B cell (primary cell): Measurements from ENCODE around the gene EHMT2. TPM values are rescaled to one million over a fixed set of nuclear protein-coding genes. Genes with fewer than 3 reads are reported as not detected.

Experiments used
- ATAC-seq: fragments of 200-7000 bp; cut with Tn5 transposase; one replicate; pipeline ENCODE4 v1.10.0; 2021; ENCODE audit warnings: low read depth, mild to moderate bottlenecking, moderate number of reproducible peaks, moderate library complexity
- CTCF ChIA-PET: fragments of 350-600 bp; sonication (Branson Sonifier 250); formaldehyde crosslinking; loops from one replicate; lab custom pipeline; 2021; ENCODE audit warnings: antibody characterized with exemption, inconsistent platforms; lab: Charles Lee
- POLR2A ChIA-PET: fragments of 350-600 bp; sonication (Branson Sonifier 250); formaldehyde crosslinking; loops from one replicate; lab custom pipeline; 2021; ENCODE audit warnings: antibody characterized with exemption; lab: Charles Lee
- DNase-seq: peaks from one replicate; pipeline ENCODE4 v3.0.0; 2013
- H2AFZ ChIP-seq: 2 replicates; pipeline ENCODE4 v1.6.1; 2012; ENCODE audit warnings: mild to moderate bottlenecking, low read depth, low read length; ENCODE audit not compliant: insufficient read depth, poor library complexity, severe bottlenecking
- H3K27ac ChIP-seq, 2 donors: 1 replicate in 1 of 2; 2 replicates in 1 of 2; pipeline ENCODE4 v1.5.1; 2012 to 2013; ENCODE audit warnings: low read length in 2 of 2, mild to moderate bottlenecking in 2 of 2, moderate library complexity in 1 of 2
- H3K27me3 ChIP-seq, 4 experiments: fragments of 200-600 bp in 1 of 4; sonication (generic) in 1 of 4; replicated peaks in 1 of 4; 1 replicate in 2 of 4; 2 replicates in 2 of 4; pipeline versions ENCODE4 v1.6.1 to v1.7.0; 2013 to 2016; ENCODE audit warnings: low read length in 3 of 4, mild to moderate bottlenecking in 2 of 4, mixed read lengths in 1 of 4, moderate library complexity in 1 of 4; ENCODE audit not compliant: insufficient read depth in 4 of 4, control insufficient read depth in 3 of 4; ENCODE audit errors: control extremely low read depth in 1 of 4
- H3K36me3 ChIP-seq, 2 experiments: replicated peaks in 1 of 2; 1 replicate in 1 of 2; 2 replicates in 1 of 2; pipeline versions ENCODE4 v1.6.1 to v1.7.1; 2013; ENCODE audit warnings: low read length in 1 of 2; ENCODE audit not compliant: insufficient read depth in 2 of 2, control insufficient read depth in 1 of 2; ENCODE audit errors: control extremely low read depth in 1 of 2, extremely low read depth in 1 of 2
- H3K4me1 ChIP-seq, 2 donors: fragments of 200-600 bp in 1 of 2; sonication (generic) in 1 of 2; 1 replicate in 1 of 2; 2 replicates in 1 of 2; pipeline versions ENCODE4 v1.5.1 to v1.6.1; 2013 to 2017; ENCODE audit warnings: low read length in 2 of 2; ENCODE audit not compliant: control insufficient read depth in 2 of 2, insufficient read depth in 2 of 2
- H3K4me2 ChIP-seq: replicated peaks from 2 replicates; pipeline ENCODE3; 2012; ENCODE audit warnings: mild to moderate bottlenecking, low read depth, low read length; ENCODE audit not compliant: poor library complexity, severe bottlenecking
- H3K4me3 ChIP-seq, 5 experiments: fragments of 200-600 bp in 1 of 5; sonication (generic) in 1 of 5; 1 replicate in 3 of 5; 2 replicates in 2 of 5; pipeline versions ENCODE4 v1.5.1 to v1.7.0; 2011 to 2016; ENCODE audit warnings: low read length in 4 of 5, mild to moderate bottlenecking in 4 of 5, low read depth in 2 of 5, control low read depth in 1 of 5, moderate library complexity in 1 of 5; ENCODE audit not compliant: insufficient read depth in 1 of 5; ENCODE audit errors: control extremely low read depth in 1 of 5, extremely low read depth in 1 of 5
- H3K79me2 ChIP-seq: fragments of 200-600 bp; sonication (generic); one replicate; pipeline ENCODE4 v1.6.0; 2016; ENCODE audit warnings: low read length; ENCODE audit not compliant: control insufficient read depth, insufficient read depth
- H3K9ac ChIP-seq: fragments of 200-600 bp; sonication (generic); 2 replicates; pipeline ENCODE4 v1.6.1; 2017; ENCODE audit warnings: mild to moderate bottlenecking, low read length, moderate library complexity
- H3K9me3 ChIP-seq, 3 donors: one replicate each; pipeline versions ENCODE4 v1.6.1 to v1.7.1; 2013; ENCODE audit warnings: low read length in 2 of 3; ENCODE audit not compliant: control insufficient read depth in 2 of 3, insufficient read depth in 1 of 3; ENCODE audit errors: control extremely low read depth in 1 of 3
- H4K20me1 ChIP-seq: 2 replicates; pipeline ENCODE4 v1.6.0; 2012; ENCODE audit warnings: mild to moderate bottlenecking, low read length; ENCODE audit not compliant: insufficient read depth, control insufficient read depth, poor library complexity, severe bottlenecking
- H3K27ac Mint-ChIP-seq: one replicate; pipeline ENCODE4 v1.8.0; 2021; ENCODE audit warnings: mixed read lengths
- H3K27me3 Mint-ChIP-seq: one replicate; pipeline ENCODE4 v1.8.0; 2021; ENCODE audit warnings: mixed read lengths
- H3K4me1 Mint-ChIP-seq: one replicate; pipeline ENCODE4 v1.8.0; 2021; ENCODE audit warnings: mixed read lengths
- H3K4me3 Mint-ChIP-seq: one replicate; pipeline ENCODE4 v1.8.0; 2021; ENCODE audit warnings: mixed read lengths
- H3K9me3 Mint-ChIP-seq: one replicate; pipeline ENCODE4 v1.8.0; 2022; ENCODE audit warnings: mixed read lengths; ENCODE audit not compliant: insufficient read depth
- CTCF ChIP-seq: fragments of 200-600 bp; IDR thresholded peaks from one replicate; pipeline ENCODE4 v1.8.0; 2022; ENCODE audit warnings: antibody characterized with exemption, mild to moderate bottlenecking
- EZH2 ChIP-seq: IDR thresholded peaks from 2 replicates; pipeline ENCODE4 v1.6.1; 2012; ENCODE audit warnings: borderline replicate concordance, low read depth, mild to moderate bottlenecking, moderate library complexity, low read length; ENCODE audit not compliant: insufficient read depth, poor library complexity, severe bottlenecking
- WGBS: methylation state at CpG from one replicate; pipeline ENCODE4 v1.1.5; 2013; ENCODE audit warnings: missing lambda C conversion rate; ENCODE audit not compliant: insufficient coverage; 5-methylcytosine and 5-hydroxymethylcytosine counted together
- intact Hi-C: fragments of 100-400 bp; cut with micrococcal nuclease; formaldehyde crosslinking; loops from one replicate; pipeline ENCODE4 v1.10.0; 2022
- polyA plus RNA-seq: library from polyadenylated mRNA; depleted of rRNA; stranded (reverse); fragments of >200 nt; gene quantifications from 2 replicates; pipeline ENCODE4 v1.2.3, GENCODE V29; 2012
- total RNA-seq, 2 donors: library from RNA; stranded (reverse); fragments of 120-200 nt in 1 of 2; gene quantifications; 1 replicate in 1 of 2; 2 replicates in 1 of 2; pipeline versions ENCODE4 v1.2.3 to v1.2.4, GENCODE V29; 2013 to 2022

The EHMT2 gene
- total and polyA plus RNA-seq, 2 donors (not counting 1 experiment from before 2014, with no cell fraction given): 86.1 to 108 TPM

- H3K36me3 ChIP-seq: peaks cover 2 to 83% of the 10 kb centered on the region in 2 experiments
- H3K9me3 Mint-ChIP-seq: no peaks in the 10 kb centered on the region
- TF ChIP-seq EZH2 (no peak), CTCF (no peak)
- H3K4me1 ChIP-seq: no peaks in the 10 kb centered on the region
- H3K27me3 Mint-ChIP-seq: no peaks in the 10 kb centered on the region
- H3K79me2 ChIP-seq: no peaks in the 10 kb centered on the region
- no peak overlapping the region for H2AFZ ChIP-seq
- ChIA-PET CTCF (no interaction called here), POLR2A (no interaction called here)
- WGBS: 97% methylated on average over 12 of the region's 22 CpGs
- H3K27ac Mint-ChIP-seq: no peak overlapping the region
- H3K27ac ChIP-seq: no peak overlapping the region
- H3K4me1 Mint-ChIP-seq: no peaks in the 10 kb centered on the region
- H4K20me1 ChIP-seq: peaks cover 6% of the 10 kb centered on the region
- no peak overlapping the region for H3K4me3 Mint-ChIP-seq
- no peak overlapping the region for H3K9ac ChIP-seq
- DNase-seq (no peak), ATAC-seq (no peak)
- H3K4me2 ChIP-seq: no peak overlapping the region
- H3K27me3 ChIP-seq: no peaks in the 10 kb centered on the region
- H3K9me3 ChIP-seq: no peaks in the 10 kb centered on the region
- no peak overlapping the region for H3K4me3 ChIP-seq
- intact Hi-C loops: no loop called here
These were observed 12.9 kb downstream of the EHMT2 start for GRCh38 chr6:31884528-31885035.

GRCh38 chr6:31883676-31884075 lies 13.8 kb downstream of the EHMT2 start:
- TF ChIP-seq EZH2 (no peak), CTCF (no peak)
- no peak for DNase-seq
- CTCF ChIA-PET: no interaction called here
- no peak overlapping the region for H3K9ac ChIP-seq
- 98% methylated on average over 12 of the region's 12 CpGs for WGBS
- Mint-ChIP-seq H3K27me3 (no peaks in the 10 kb centered on the region), H3K4me1 (no peaks in the 10 kb centered on the region), H3K27ac (no peak overlapping the region), H3K4me3 (no peak overlapping the region), H3K9me3 (no peaks in the 10 kb centered on the region)
- no peak for ATAC-seq
- peaks cover 2 to 76% of the 10 kb centered on the region in 2 experiments for H3K36me3 ChIP-seq
- H3K4me2 ChIP-seq: no peak overlapping the region
- no peak overlapping the region for H2AFZ ChIP-seq
- POLR2A ChIA-PET: no interaction called here
- no peaks in the 10 kb centered on the region for H3K79me2 ChIP-seq
- H3K9me3 ChIP-seq: no peaks in the 10 kb centered on the region
- H3K4me3 ChIP-seq: no peak overlapping the region
- no peaks in the 10 kb centered on the region for H3K27me3 ChIP-seq
- no peak overlapping the region for H3K27ac ChIP-seq
- intact Hi-C loops: no loop called here
- no peaks in the 10 kb centered on the region for H3K4me1 ChIP-seq
- peaks cover 6% of the 10 kb centered on the region for H4K20me1 ChIP-seq
